CD4-positive, CD25-positive, alpha-beta regulatory T cell (primary cell): Measurements from ENCODE around the gene ALK. TPM values are rescaled to one million over a fixed set of nuclear protein-coding genes. Genes with fewer than 3 reads are reported as not detected.

ENCODE experiments used
- ATAC-seq, 2 donors: fragments of 150-1000 bp; cut with Tn5 transposase; one replicate each; pipeline ENCODE4 v1.10.0; 2021; ENCODE audit warnings: low read depth in 2 of 2, moderate number of reproducible peaks in 2 of 2, moderate library complexity in 1 of 2
- DNase-seq, 3 donors: peaks; one replicate each; pipeline versions ENCODE4 v3.0.0 to v3.0.0-alpha.2; 2012 to 2022; ENCODE audit warnings: mixed read lengths in 1 of 3
- H3K27ac ChIP-seq: one replicate; pipeline ENCODE4 v1.7.0; 2013; ENCODE audit warnings: mild to moderate bottlenecking, low read length; ENCODE audit not compliant: insufficient read depth, poor library complexity, severe bottlenecking
- H3K27me3 ChIP-seq: one replicate; pipeline ENCODE4 v1.7.0; 2013; ENCODE audit warnings: low read length; ENCODE audit not compliant: control insufficient read depth, insufficient read depth
- H3K36me3 ChIP-seq: one replicate; pipeline ENCODE4 v1.7.0; 2013; ENCODE audit warnings: mild to moderate bottlenecking, low read length, moderate library complexity; ENCODE audit not compliant: control insufficient read depth, insufficient read depth
- H3K4me1 ChIP-seq: 2 replicates; pipeline ENCODE4 v1.7.0; 2013; ENCODE audit warnings: mild to moderate bottlenecking, low read length; ENCODE audit not compliant: insufficient read depth, control insufficient read depth, poor library complexity, severe bottlenecking
- H3K4me3 ChIP-seq: one replicate; pipeline ENCODE4 v1.7.0; 2013; ENCODE audit warnings: low read depth, mild to moderate bottlenecking, low read length, moderate library complexity
- H3K9me3 ChIP-seq, 2 experiments: 1 replicate in 1 of 2; 2 replicates in 1 of 2; pipeline ENCODE4 v1.7.0; 2013; ENCODE audit warnings: low read length in 2 of 2, mild to moderate bottlenecking in 1 of 2, moderate library complexity in 1 of 2; ENCODE audit not compliant: control insufficient read depth in 2 of 2
- H3K27ac Mint-ChIP-seq, 3 donors: one replicate each; pipeline ENCODE4 v1.8.0; 2020 to 2022; ENCODE audit warnings: mild to moderate bottlenecking in 3 of 3, mixed read lengths in 3 of 3, moderate library complexity in 2 of 3
- H3K27me3 Mint-ChIP-seq: one replicate; pipeline ENCODE4 v1.8.0; 2022; ENCODE audit warnings: mild to moderate bottlenecking, mixed read lengths
- H3K36me3 Mint-ChIP-seq: one replicate; pipeline ENCODE4 v1.8.0; 2020; ENCODE audit warnings: mixed read lengths
- H3K4me1 Mint-ChIP-seq, 4 donors: one replicate each; pipeline ENCODE4 v1.8.0; 2020 to 2022; ENCODE audit warnings: mixed read lengths in 4 of 4, mild to moderate bottlenecking in 1 of 4
- H3K4me3 Mint-ChIP-seq, 4 donors: one replicate each; pipeline ENCODE4 v1.8.0; 2020 to 2022; ENCODE audit warnings: mild to moderate bottlenecking in 4 of 4, mixed read lengths in 4 of 4, moderate library complexity in 3 of 4
- H3K9me3 Mint-ChIP-seq, 7 donors: one replicate each; pipeline ENCODE4 v1.8.0; 2020 to 2022; ENCODE audit warnings: mixed read lengths in 7 of 7, mild to moderate bottlenecking in 3 of 7, moderate library complexity in 2 of 7
- polyA plus RNA-seq, 4 donors: library from polyadenylated mRNA; unstranded; fragments of 300-500 nt; fragmentation: Illumina TruSeq; gene quantifications; one replicate each; pipeline ENCODE4 v1.2.3, GENCODE V29; 2021
- total RNA-seq: library from RNA; stranded (reverse); gene quantifications from one replicate; pipeline ENCODE4 v1.2.3, GENCODE V29; 2022

ALK gene
- total and polyA plus RNA-seq, 5 donors from 2014 or later: not detected

DNA sequence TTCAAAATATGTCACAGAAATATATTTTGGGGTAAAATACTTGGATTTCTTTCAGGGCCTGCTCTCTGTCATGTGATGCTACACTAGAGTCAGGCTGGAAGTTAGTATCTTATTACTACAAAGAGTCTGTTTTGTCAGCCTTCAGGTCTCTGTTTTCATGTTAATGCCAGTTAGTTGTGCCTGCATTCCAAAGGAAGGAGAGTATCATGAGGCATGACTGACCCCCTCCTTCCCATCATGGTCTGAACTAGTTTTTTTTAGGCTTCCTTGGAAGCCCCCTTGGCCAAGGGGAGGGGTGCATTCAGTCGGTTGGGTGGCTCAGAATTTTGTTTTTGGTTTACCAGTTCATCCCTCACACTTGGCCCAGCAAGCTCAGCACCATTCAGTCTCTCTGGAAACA lies 318.0 kb downstream of the ALK start:
- H3K27me3 ChIP-seq: no peaks in the 10 kb centered on the region
- no peaks in the 10 kb centered on the region for H3K36me3 Mint-ChIP-seq
- H3K4me1 ChIP-seq: no peaks in the 10 kb centered on the region
- H3K27ac ChIP-seq: no peak overlapping the region
- H3K9me3 Mint-ChIP-seq: no peaks in the 10 kb centered on the region
- ATAC-seq (no peak), DNase-seq (no peak)
- peaks cover 11% of the 10 kb centered on the region for H3K27me3 Mint-ChIP-seq
- H3K4me1 Mint-ChIP-seq: peaks cover 0 to 2% (median 0%) of the 10 kb centered on the region in 4 donors
- no peaks in the 10 kb centered on the region for H3K36me3 ChIP-seq
- H3K27ac Mint-ChIP-seq: no peak overlapping the region
- H3K4me3 ChIP-seq: no peak overlapping the region
- no peaks in the 10 kb centered on the region for H3K9me3 ChIP-seq
- no peak overlapping the region for H3K4me3 Mint-ChIP-seq

DNA sequence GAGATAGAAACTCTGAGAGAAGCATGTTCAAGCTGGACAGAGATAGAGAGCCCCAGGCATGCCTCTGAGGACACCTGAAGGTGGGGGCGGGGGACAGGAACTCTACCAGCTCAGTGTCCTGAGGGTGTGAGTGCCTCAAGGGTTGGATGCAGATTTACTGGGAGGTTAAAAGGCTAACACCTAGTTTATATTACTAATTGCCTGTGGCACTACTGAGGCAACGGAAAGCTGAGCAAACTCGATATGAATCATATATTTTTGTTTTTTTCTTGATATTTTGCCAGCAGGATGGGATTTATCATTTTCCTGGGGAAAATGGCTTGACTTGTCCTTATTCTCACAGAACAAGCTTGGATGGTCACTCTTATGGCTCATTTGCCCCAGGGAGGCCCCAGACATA lies 319.5 kb downstream of the ALK start:
- Mint-ChIP-seq H3K9me3 (no peaks in the 10 kb centered on the region), H3K27me3 (peaks cover 4% of the 10 kb centered on the region), H3K4me1 (no peaks in the 10 kb centered on the region), H3K36me3 (no peaks in the 10 kb centered on the region), H3K4me3 (no peak overlapping the region), H3K27ac (no peak overlapping the region)
- no peak overlapping the region for H3K4me3 ChIP-seq
- no peaks in the 10 kb centered on the region for H3K36me3 ChIP-seq
- H3K9me3 ChIP-seq: no peaks in the 10 kb centered on the region
- H3K4me1 ChIP-seq: no peaks in the 10 kb centered on the region
- ATAC-seq (no peak), DNase-seq (no peak)
- H3K27me3 ChIP-seq: no peaks in the 10 kb centered on the region
- no peak overlapping the region for H3K27ac ChIP-seq

DNA sequence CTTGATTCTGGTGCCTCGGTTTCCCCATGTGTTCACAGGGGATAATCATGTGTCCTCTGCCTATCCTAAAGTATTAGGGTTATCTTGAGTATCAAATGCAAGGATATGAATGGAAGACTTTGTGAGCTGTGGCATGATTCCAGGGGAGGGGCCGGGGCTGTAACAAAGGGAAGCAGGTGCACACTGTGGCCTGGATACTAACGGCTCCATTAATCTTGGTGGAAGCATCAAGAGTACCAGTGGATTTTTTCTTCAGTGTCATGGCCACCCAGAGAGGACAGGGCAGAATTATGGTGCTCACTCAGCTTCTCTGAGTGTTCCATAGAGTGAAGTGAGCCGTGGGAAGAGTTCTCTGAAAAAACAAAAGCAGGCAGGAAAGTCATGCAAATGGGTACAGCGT lies 320.1 kb downstream of the ALK start:
- H3K4me1 Mint-ChIP-seq: no peaks in the 10 kb centered on the region

DNA sequence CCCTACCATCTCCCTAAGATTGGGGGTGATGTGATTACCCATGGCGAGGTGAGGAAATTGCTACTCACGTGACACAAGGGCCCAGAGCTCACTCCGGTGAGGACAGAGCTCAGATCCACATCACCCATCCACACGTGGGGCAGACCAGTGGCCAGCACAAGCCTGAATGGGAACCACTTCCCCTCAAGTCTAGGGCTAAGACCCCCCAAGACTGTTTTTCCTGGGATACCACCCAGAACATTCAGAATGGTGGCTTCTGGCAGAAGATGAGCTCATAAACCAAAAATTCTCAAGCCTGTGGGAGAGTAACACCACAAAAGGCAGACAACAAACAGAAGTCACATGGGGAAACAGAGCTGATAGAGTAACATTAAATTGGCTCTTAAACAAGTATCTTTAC lies 321.4 kb downstream of the ALK start:
- H3K4me1 Mint-ChIP-seq: no peaks in the 10 kb centered on the region
- no peaks in the 10 kb centered on the region for H3K36me3 Mint-ChIP-seq
- H3K27ac ChIP-seq: no peak overlapping the region
- no peaks in the 10 kb centered on the region for H3K9me3 Mint-ChIP-seq
- no peaks in the 10 kb centered on the region for H3K27me3 Mint-ChIP-seq
- ATAC-seq (no peak), DNase-seq (no peak)
- no peaks in the 10 kb centered on the region for H3K27me3 ChIP-seq
- H3K4me3 Mint-ChIP-seq: no peak overlapping the region
- no peak overlapping the region for H3K4me3 ChIP-seq
- H3K4me1 ChIP-seq: no peaks in the 10 kb centered on the region
- no peak overlapping the region for H3K27ac Mint-ChIP-seq
- H3K36me3 ChIP-seq: no peaks in the 10 kb centered on the region
- no peaks in the 10 kb centered on the region for H3K9me3 ChIP-seq

More for the DNA sequence above, 320.1 kb downstream of the ALK start:
- H3K36me3 ChIP-seq: no peaks in the 10 kb centered on the region
- Mint-ChIP-seq H3K27me3 (no peaks in the 10 kb centered on the region), H3K9me3 (no peaks in the 10 kb centered on the region), H3K4me3 (no peak overlapping the region), H3K27ac (no peak overlapping the region), H3K36me3 (no peaks in the 10 kb centered on the region)
- no peaks in the 10 kb centered on the region for H3K9me3 ChIP-seq
- ATAC-seq: no peak
- no peaks in the 10 kb centered on the region for H3K4me1 ChIP-seq
- no peak overlapping the region for H3K27ac ChIP-seq
- H3K4me3 ChIP-seq: no peak overlapping the region
- DNase-seq: no peak
- H3K27me3 ChIP-seq: no peaks in the 10 kb centered on the region

DNA sequence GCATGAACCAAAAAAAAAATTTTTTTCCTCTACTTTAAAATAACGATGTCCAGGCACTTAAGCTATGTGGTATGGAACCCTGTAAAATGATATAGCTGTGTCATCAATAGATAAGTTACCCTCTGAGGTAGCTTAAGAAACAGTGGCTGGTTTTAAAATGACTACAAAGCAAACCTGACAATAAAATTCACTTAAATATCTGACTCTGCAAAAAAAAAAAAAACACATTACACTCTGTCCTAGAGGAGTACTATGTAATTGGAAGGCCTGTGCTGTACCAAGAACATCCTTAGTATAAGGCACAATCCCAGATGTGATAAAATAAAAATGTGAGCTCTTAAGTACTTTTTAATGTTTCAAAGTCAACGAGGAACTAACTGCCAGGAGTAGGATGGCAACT lies 322.4 kb downstream of the ALK start:
- ATAC-seq: no peak
- DNase-seq: no peak
- no peaks in the 10 kb centered on the region for H3K9me3 ChIP-seq
- no peak overlapping the region for H3K4me3 ChIP-seq
- no peaks in the 10 kb centered on the region for H3K36me3 ChIP-seq
- no peak overlapping the region for H3K27ac Mint-ChIP-seq
- no peaks in the 10 kb centered on the region for H3K27me3 ChIP-seq
- H3K9me3 Mint-ChIP-seq: no peaks in the 10 kb centered on the region
- H3K27ac ChIP-seq: no peak overlapping the region
- H3K4me1 Mint-ChIP-seq: no peaks in the 10 kb centered on the region
- H3K4me1 ChIP-seq: no peaks in the 10 kb centered on the region
- no peaks in the 10 kb centered on the region for H3K36me3 Mint-ChIP-seq
- H3K27me3 Mint-ChIP-seq: no peaks in the 10 kb centered on the region
- H3K4me3 Mint-ChIP-seq: no peak overlapping the region

DNA sequence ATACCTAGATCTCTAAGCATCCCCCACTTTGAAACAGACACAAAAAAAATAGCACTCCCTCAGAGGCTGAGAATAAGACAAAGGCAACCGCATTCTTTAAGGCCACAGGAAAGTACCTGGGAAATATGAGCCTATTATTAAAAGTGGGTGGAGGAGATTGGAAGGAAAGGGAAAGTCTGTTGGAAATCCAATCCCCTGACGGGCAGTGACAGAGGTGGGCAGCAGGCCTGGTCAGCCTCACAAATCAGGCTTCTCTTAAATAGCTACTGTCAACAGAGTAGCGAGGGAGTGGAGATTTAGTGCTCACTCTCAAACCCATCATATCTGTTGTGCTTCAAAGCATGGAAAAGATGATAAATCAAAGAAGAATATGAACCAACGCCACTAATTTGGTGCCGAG lies 324.4 kb downstream of the ALK start:
- H3K4me1 ChIP-seq: no peaks in the 10 kb centered on the region
- DNase-seq: no peak

DNA sequence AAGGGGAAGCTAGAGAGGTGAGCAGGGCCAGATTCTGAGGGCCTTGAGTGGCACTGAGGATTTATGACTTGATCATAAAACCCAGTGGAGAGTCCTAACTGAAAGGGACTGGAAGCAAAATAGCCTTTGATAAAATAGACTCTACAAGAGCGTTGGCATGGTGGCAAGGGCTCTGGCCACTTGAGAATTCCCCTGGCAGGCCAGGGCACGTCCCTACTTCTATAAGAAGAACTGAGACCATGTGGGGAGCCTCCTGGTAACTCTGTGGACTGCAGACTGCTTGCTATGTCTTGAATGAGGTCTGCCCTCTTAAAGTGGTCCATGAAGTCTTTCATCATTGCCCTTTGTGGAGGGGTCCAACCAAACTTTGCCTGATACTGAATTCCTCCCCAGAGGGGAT lies 324.8 kb downstream of the ALK start:
- no peaks in the 10 kb centered on the region for H3K4me1 Mint-ChIP-seq
- H3K27ac Mint-ChIP-seq: no peak overlapping the region
- no peaks in the 10 kb centered on the region for H3K27me3 Mint-ChIP-seq
- H3K9me3 Mint-ChIP-seq: no peaks in the 10 kb centered on the region
- H3K36me3 ChIP-seq: no peaks in the 10 kb centered on the region
- DNase-seq: no peak
- no peak overlapping the region for H3K4me3 ChIP-seq
- H3K36me3 Mint-ChIP-seq: no peaks in the 10 kb centered on the region
- ATAC-seq: no peak
- no peaks in the 10 kb centered on the region for H3K4me1 ChIP-seq
- no peak overlapping the region for H3K4me3 Mint-ChIP-seq
- no peaks in the 10 kb centered on the region for H3K27me3 ChIP-seq
- no peaks in the 10 kb centered on the region for H3K9me3 ChIP-seq
- no peak overlapping the region for H3K27ac ChIP-seq

More for the DNA sequence above, 324.4 kb downstream of the ALK start:
- no peak overlapping the region for H3K27ac ChIP-seq
- H3K27me3 ChIP-seq: no peaks in the 10 kb centered on the region
- no peaks in the 10 kb centered on the region for H3K9me3 ChIP-seq
- Mint-ChIP-seq H3K4me1 (no peaks in the 10 kb centered on the region), H3K9me3 (no peaks in the 10 kb centered on the region), H3K27ac (no peak overlapping the region), H3K4me3 (no peak overlapping the region), H3K36me3 (no peaks in the 10 kb centered on the region), H3K27me3 (no peaks in the 10 kb centered on the region)
- H3K36me3 ChIP-seq: no peaks in the 10 kb centered on the region
- no peak overlapping the region for H3K4me3 ChIP-seq
- no peak for ATAC-seq

DNA sequence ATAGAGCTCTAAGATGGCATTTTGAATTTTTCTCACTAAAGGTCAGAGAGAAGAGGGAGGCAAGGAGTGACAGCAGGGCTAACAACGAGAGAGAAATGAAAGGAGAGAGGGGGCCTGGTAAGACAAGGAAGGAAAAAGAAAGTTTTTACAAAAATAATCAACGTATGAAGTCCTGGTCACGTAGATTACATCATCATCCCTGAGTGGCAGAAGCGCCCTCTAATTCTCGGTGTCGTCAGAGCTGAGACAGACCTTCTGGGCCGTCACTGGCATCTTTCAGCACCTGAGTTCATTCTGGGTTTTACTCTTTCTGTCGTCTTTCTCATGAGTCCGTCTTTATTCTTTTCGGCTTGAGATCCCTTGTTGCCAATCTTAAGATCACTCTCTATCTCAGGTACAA lies 329.8 kb downstream of the ALK start:
- ATAC-seq (no peak), DNase-seq (no peak)
- H3K27ac Mint-ChIP-seq: no peak overlapping the region
- peaks cover 7% of the 10 kb centered on the region for H3K27me3 Mint-ChIP-seq
- Histone ChIP-seq H3K4me1 (no peaks in the 10 kb centered on the region), H3K9me3 (no peaks in the 10 kb centered on the region), H3K4me3 (no peak overlapping the region), H3K27me3 (no peaks in the 10 kb centered on the region), H3K36me3 (no peaks in the 10 kb centered on the region), H3K27ac (no peak overlapping the region)
- H3K4me1 Mint-ChIP-seq: no peaks in the 10 kb centered on the region
- H3K36me3 Mint-ChIP-seq: no peaks in the 10 kb centered on the region
- H3K4me3 Mint-ChIP-seq: no peak overlapping the region
- H3K9me3 Mint-ChIP-seq: no peaks in the 10 kb centered on the region
